ENCODE data around the gene FUCA2.

FUCA2 gene

GRCh38 chr6:143490244-143490643 is 21.3 kb downstream of the FUCA2 start:
- H3K36me3 ChIP-seq: no peaks in the 10 kb centered on the region
- TF ChIP-seq CTCF (IDR thresholded peaks at IDR 0.05; ENCODE audit: low read depth, low read length): no peak
- no peaks in the 10 kb centered on the region for H3K9me3 ChIP-seq
- no peak overlapping the region for H3K4me3 ChIP-seq (ENCODE audit: low read depth, low read length)
- no peak for DNase-seq
- no peaks in the 10 kb centered on the region for H3K4me1 ChIP-seq
- H3K27me3 ChIP-seq: no peaks in the 10 kb centered on the region

GRCh38 chr6:143486752-143487151 is 24.8 kb downstream of the FUCA2 start:
- H3K36me3 ChIP-seq: no peaks in the 10 kb centered on the region
- no peaks in the 10 kb centered on the region for H3K4me1 ChIP-seq
- TF ChIP-seq CTCF (IDR thresholded peaks at IDR 0.05; ENCODE audit: low read depth, low read length): no peak
- H3K9me3 ChIP-seq: no peaks in the 10 kb centered on the region
- DNase-seq: no peak
- no peaks in the 10 kb centered on the region for H3K27me3 ChIP-seq
- no peak overlapping the region for H3K4me3 ChIP-seq (ENCODE audit: low read depth, low read length)

- no peak for TF ChIP-seq CTCF (IDR thresholded peaks at IDR 0.05; ENCODE audit: low read depth, low read length)
- H3K4me3 ChIP-seq (ENCODE audit: low read depth, low read length): no peak overlapping the region
- no peaks in the 10 kb centered on the region for H3K4me1 ChIP-seq
- DNase-seq: no peak
- no peaks in the 10 kb centered on the region for H3K9me3 ChIP-seq
- H3K27me3 ChIP-seq: no peaks in the 10 kb centered on the region
- no peaks in the 10 kb centered on the region for H3K36me3 ChIP-seq
These were observed 25.6 kb downstream of the FUCA2 start for GRCh38 chr6:143485967-143486366.

GRCh38 chr6:143482593-143482992 is 28.9 kb downstream of the FUCA2 start:
- no peaks in the 10 kb centered on the region for H3K4me1 ChIP-seq
- H3K27me3 ChIP-seq: no peaks in the 10 kb centered on the region
- no peaks in the 10 kb centered on the region for H3K9me3 ChIP-seq
- no peaks in the 10 kb centered on the region; the same call in 1 of the 2 replicates for H3K36me3 ChIP-seq
- no peak overlapping the region for H3K4me3 ChIP-seq (ENCODE audit: low read depth, low read length)
- no peak for DNase-seq
- no peak for TF ChIP-seq CTCF (IDR thresholded peaks at IDR 0.05; ENCODE audit: low read depth, low read length)

- Histone ChIP-seq H3K27me3 (no peaks in the 10 kb centered on the region), H3K4me3 (ENCODE audit: low read depth, low read length) (no peak overlapping the region), H3K36me3 (no peaks in the 10 kb centered on the region; the same call in 1 of the 2 replicates), H3K9me3 (no peaks in the 10 kb centered on the region), H3K4me1 (no peaks in the 10 kb centered on the region)
- TF ChIP-seq CTCF (IDR thresholded peaks at IDR 0.05; ENCODE audit: low read depth, low read length): no peak
- DNase-seq: no peak
These were observed 32.9 kb downstream of the FUCA2 start for GRCh38 chr6:143478479-143479062.

- TF ChIP-seq CTCF (IDR thresholded peaks at IDR 0.05; ENCODE audit: low read depth, low read length): no peak
These were observed 35.0 kb downstream of the FUCA2 start for GRCh38 chr6:143476545-143476944.

More at GRCh38 chr6:143476545-143476944, 35.0 kb downstream of the FUCA2 start:
- Histone ChIP-seq H3K4me3 (ENCODE audit: low read depth, low read length) (no peak overlapping the region), H3K9me3 (no peaks in the 10 kb centered on the region), H3K4me1 (no peaks in the 10 kb centered on the region), H3K36me3 (no peaks in the 10 kb centered on the region; the same call in 1 of the 2 replicates), H3K27me3 (no peaks in the 10 kb centered on the region)
- no peak for DNase-seq
